NCI-H1436 treated with DMSO at 0.1 percent for 48 hours (cell line): ENCODE measurements around the gene PAIP1.
"Not testable (repeated sequence)": the region's sequence is repeated elsewhere in the genome, so short reads cannot be mapped to it uniquely, and the experiment has no call there.

ENCODE experiments used
- DNase-seq: peaks from one replicate; lab custom pipeline; 2025; lab: John Stamatoyannopoulos, UW

Gene PAIP1

DNA sequence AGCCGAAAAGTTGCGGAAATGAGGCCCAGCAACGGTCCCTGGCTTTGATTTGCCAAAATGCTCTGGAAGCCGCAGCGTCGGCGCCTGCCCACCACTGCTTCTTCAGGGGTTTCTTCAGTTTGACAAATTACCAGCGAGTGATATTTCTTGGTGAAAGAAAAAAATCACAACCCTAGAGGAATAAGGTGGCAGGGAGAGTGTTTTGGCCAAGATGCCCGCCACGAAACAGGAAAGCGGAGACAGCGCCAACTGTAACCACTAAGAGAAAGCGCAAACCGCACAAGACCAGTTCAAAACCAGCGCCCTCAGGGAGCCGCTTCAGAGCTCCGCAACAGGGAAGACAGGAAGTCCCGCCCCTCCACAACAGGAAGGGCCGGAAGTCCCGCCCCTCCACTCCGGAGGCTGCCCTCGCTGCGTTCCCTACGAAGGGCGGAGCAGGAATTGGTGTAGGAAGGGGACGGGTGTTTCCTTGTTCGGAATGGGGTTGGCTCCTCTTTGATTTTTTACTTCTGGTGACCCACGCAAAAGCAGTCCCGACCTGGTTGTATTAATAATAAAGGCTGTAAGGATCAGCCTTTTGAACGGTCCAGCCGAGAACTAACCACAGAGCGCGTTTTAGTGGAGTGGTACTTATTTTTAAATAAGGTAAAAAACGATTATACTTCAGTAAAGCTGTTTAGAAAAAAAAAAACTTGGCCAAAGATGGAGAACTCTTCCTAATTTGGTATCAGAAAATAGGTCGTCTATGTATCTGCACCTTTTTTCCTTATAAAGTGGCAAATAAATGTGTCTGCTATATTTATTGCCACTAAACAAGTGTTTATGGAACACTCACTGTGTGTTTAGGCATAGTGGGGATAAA, 41.8 kb downstream of the PAIP1 start, which contains the start of gene C5orf34:
Gene C5orf34, minus strand, starts transcription at position 333 of the 862 bp plus-strand sequence. CDS start 5,809 bp downstream, outside the sequence.
- peak; percentile 80 for DNase-seq

DNA sequence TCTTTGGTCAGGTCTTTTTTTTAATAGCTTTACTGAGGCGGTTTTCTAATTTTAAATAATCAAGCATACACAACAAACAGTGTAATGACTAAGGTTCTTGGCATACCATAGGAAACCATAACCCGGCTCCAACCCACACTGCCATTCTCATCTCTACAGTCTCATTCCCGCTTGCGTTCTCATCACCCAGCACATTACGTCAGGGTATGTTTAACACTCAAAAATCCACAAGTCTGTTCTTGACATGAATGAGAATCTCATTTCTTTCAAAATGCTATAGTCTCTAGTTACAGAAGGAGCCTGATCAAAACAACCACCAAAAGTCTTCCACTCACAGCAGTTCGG, 42.4 kb downstream of the PAIP1 start:
- no peak for DNase-seq

DNA sequence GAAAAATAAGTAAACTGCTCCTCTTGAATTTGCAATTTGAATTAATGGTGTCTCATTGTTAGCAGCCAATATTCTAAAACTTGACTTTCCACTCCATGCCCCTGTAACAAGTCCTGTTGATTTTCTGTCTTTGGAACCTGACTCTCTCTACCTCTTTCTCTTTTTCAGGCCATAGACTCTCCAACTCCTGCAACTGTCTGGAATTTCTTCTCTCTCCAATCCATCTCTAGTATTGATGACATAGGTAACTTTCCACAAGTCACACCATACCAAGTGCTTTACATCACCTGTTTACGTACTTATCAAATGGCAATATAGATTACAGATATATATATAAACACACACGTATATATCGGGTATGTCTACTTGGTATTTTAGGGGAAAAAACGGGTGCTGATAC, 42.9 kb downstream of the PAIP1 start:
- no peak for DNase-seq

DNA sequence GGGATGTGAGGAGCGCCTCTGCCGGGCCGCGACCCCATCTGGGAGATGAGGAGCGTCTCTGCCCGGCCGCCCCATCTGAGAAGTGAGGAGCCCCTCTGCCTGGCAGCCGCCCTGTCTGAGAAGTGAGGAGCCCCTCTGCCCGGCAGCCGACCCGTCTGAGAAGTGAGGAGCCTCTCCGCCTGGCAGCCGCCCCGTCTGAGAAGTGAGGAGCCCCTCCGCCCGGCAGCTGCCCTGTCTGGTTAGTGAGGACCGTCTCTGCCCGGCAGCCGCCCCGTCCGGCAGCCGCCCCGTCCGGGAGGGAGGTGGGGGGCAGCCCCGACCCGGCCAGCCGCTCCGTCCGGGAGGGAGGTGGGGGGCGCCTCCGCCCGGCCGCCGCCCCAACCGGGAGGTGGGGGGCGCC, 45.8 kb downstream of the PAIP1 start:
- not testable (repeated sequence) for DNase-seq

DNA sequence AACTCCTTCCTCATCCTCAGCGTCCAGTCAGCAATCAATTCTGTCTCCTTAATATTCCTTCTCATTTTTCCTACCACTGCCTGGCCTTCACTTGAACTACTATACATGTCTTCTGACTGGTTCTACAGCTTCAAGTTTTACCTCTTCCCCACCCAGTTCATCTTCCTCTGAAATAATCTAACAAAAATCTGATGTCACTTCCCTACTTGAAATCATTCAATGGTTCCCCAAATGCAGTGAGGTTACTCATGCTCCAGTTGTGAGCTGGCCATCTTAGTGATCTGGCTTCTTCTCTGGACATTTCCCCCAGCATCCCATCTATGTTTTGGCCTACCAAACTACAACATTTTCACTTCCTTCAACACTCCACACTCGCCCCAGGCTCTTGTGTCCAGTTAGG, 58.3 kb downstream of the PAIP1 start:
- DNase-seq, result no peak

DNA sequence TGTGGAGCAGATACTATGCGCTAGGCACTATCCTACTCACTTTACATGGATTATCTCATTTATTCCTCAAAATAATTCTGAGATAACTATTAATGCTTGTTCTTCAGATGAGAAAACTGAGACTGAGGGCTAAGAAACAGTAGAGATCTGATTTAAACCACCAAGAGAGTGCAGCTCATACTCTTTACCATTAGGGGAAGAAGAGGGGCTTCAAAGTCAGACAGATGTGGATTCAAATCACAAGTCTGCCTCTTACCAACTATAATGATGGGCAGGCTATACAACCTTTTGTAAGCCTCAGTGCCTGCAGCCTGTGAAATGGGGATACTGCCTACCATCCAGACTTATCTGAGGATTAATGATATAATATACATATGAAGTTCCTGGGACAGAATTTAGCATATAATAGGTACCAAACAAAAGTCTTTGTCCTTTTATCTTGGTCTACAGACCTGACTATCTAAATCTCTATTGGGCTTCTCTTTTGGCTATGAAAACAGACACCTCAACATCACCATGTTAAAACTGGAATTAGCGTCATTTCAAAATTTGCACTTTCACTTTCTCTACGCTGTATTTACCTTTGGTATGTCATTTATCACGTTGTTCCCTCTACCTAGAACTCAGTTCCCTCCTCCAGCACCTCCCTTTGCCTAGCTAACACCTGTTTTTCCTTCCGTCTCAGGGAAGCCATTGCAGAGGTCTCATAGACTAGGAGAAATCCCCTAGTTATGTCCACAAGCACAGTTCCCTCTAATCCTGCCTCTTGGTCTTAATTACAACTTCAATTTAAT, 59.4 kb downstream of the PAIP1 start:
- DNase-seq, result no peak

DNA sequence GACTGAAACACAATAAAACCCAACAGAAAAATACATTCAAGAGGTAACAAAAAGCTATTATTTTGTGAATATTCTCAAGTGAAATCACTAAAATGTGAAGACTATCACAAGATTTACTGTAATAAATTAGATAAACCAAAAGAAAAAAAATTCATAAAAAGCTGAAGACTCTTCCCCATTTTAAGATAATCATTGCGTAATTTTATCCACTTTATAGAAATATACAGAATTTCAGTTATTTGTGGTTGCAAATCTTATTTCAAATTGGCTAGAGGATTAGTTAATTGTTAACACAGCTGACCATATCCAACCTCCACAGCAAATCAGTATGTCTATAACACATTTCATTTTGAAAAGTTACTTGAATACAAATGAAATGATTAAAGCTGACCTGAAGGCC, 65.6 kb downstream of the PAIP1 start:
- DNase-seq, result no peak

DNA sequence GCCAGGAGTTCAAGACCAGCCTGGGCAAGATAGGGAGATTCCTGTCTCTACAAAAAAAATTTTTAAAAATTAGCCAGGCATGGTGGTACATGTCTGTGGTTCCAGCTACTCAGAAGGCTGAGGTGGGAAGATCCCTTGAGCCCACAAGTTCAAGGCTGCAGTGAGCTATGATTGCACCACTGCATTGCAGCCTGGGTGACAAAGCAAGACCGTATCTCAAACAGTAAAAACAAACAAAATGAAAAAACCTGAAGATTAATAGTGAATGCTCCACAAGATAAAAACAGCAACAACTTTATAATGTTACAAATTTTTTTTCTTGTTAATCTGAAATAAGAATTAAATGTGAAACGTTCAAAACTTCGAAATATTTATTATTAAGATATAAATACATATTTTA, 70.5 kb downstream of the PAIP1 start:
- DNase-seq, result no peak

DNA sequence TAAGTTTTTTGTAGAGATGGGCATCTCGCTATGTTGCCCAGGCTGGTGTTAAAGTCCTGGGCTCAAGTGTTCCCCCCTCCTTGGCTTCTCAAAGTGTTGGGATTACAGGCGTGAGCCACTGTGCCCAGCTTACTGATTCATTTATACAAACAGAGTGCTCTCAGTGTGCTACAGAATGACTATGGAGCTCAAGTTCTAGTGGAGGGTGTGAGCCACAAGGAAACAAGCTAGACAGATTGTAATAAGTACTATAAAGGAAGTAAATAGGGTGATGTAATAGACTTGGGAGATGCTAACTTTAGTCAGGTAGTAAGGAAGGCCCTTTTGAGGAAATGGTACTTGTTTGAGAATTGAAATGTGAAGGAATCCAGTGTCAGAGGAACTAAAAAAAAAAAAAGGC, 71.5 kb downstream of the PAIP1 start:
- no peak for DNase-seq

DNA sequence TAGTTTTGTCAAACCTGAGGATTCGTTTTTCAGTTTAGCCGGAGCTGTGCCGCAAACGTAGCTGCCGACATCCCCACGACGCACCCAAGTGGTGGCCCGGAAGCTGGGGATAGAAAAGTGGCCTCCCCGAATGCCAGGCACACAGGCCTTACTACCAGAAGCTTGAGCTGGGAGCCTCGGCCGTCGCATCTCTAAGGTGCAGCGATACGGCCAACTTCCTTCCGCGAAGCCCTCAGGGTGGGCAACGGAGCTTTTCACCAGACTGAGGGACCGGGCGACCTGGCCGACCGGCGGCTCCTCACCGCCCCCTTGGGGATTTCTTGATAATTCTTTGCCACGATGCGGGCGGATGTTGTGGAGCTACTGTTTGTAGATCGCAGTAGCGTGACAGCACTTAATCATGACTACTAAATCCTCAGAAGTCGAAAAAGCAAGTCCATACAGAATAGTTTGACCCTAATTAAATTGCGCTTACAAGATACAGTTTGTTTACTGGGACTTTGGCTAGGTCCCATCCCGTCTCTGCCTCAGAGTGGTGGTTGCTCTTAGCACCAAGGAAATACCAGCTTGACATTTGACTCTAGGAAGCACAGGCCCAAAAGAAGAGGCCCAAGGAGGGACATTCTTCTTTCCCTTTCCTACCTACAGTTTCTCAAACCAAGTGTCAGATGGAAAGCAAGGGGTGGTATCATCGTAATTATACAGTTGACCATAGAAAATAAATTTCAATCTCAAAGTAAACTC, 72.6 kb downstream of the PAIP1 start:
- DNase-seq, result peak; percentile 24

DNA sequence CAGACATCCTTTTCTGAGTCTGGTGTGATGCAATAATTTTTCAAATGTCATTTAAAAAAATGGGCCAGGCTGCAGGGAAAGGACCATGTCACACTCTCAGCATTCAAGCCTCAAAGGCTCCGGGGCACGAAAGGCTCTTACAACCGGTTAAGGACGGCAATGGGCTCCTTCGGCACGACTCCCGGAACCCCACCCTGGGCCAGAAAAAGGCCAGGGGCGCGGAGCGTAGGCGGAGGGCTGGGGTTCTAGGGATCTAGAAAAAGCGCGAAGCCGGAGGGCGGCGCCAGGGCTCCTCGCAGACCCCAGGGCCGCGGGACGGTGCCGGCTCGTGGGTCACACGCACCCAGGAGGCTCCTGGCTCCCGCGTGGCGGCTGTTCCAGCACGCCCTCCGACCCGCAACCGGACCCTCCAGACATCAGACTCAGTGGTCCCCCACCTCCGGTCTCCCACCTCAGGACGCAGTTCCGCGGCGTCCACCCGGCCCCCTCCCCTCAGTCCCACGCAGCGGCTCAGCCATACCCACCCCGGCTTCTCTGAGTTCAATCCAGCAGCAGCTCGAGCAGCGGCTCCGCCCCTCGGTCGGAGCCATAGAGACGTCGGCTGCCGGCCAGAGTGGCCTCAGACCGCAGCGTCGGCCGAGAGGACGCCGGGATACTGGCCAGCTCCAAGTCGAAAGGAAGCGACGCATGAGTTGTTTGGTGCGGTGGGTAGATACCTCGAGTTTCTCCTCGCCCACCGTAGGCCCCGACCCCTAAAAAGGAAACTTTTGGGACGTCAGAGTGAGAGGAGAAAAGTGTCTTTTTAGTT, 73.4 kb downstream of the PAIP1 start, which contains the start of gene TMEM267:
Gene TMEM267, minus strand, starts transcription at position 568 of the 808 bp plus-strand sequence. CDS start 29,896 bp downstream, outside the sequence.
- peak; percentile 61 for DNase-seq

DNA sequence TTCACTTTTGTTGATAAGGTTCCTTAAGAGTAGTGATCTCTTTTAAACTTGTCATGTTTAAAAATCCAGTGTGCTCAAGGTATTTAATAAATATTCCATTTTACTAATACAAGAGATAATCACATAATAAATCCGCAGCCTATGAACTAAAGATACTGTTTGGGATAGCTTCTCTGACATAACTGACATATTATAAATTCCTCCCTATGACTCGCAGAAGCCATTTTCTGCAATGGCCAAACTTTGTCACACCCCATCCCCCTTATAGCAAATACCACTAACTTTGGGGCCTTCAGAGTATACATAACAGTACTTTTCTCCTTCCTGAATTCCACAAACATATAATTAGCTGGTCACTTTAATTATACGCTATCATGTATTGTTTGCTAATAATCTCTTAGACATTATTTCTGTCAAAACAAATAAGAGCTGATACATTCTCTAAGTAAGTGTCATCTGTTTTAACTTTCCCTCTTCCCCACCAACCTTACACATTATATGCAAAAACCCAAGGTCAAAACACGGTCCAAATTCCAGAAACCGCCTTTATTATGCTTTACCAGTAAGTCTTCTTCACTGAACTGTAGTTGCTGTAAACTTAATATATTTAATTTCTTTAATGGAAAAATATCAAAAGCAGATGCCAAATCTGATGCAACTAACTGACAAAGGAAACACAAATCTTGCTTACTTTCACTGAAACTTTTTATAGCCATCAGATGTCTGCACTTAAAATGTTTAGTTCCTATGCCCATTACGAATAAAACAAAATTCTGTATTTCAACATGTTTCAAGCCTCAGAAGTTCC, 74.2 kb downstream of the PAIP1 start:
- DNase-seq, result no peak
